Measurements from ENCODE around the gene ARID4B. TPM values are rescaled to one million over a fixed set of nuclear protein-coding genes. Genes with fewer than 3 reads are reported as not detected.

Gene ARID4B
- total and polyA plus RNA-seq, 2 donors (not counting 3 experiments of a cell fraction or from before 2014, with no cell fraction given) = 6.7 to 40.7 TPM

DNA sequence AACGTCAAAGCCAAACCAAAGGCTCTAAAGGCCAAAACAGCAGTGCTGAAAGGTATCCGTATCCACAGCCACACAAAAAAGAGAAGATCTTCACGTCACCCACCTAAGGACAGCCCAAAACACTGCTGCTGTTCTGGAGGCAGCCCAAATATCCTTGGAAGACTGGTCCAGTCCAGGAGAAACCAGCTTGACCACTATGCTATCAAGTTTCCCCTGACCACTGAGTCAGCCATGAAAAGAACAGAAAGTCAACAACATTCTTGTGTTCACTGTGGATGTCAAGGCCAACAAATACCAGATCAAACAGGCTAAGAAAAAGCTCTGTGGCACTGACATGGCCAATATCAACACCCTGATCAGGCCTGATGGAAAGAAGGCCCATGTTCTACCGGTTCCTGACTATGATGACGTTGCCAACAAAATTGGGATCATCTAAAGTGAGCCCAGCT is 32.1 kb downstream of the ARID4B start:
- CTCF ChIA-PET = no interaction called here
- POLR2A ChIA-PET = no interaction called here
- Histone ChIP-seq H3K27ac (ENCODE audit: insufficient read depth, low read depth, low read length) (no peak overlapping the region), H3K27me3 (ENCODE audit: control insufficient read depth in 2 of 2, insufficient read depth in 2 of 2, low read length in 2 of 2) (no peaks in the 10 kb centered on the region), H3K79me2 (ENCODE audit: control insufficient read depth, insufficient read depth, low read length) (peaks cover 91% of the 10 kb centered on the region), H3K9me3 (replicated peaks; ENCODE audit: control insufficient read depth, insufficient read depth, low read length) (peaks cover 2% of the 10 kb centered on the region), H4K20me1 (replicated peaks; ENCODE audit: control insufficient read depth, extremely low read depth, insufficient read depth, low read length) (peaks cover 24% of the 10 kb centered on the region), H3K9me1 (replicated peaks; ENCODE audit: control insufficient read depth, extremely low read depth, insufficient read depth, low read length) (no peaks in the 10 kb centered on the region), H3K4me1 (ENCODE audit: control insufficient read depth, extremely low read depth, insufficient read depth, low read length) (peaks cover 7% of the 10 kb centered on the region), H2AFZ (ENCODE audit: low read depth, low read length) (no peak overlapping the region), H3K9ac (replicated peaks; ENCODE audit: extremely low read depth, insufficient read depth, low read length) (no peak overlapping the region), H3K36me3 (ENCODE audit: control insufficient read depth in 2 of 2, extremely low read depth in 1 of 2, insufficient read depth in 2 of 2, low read length in 2 of 2) (no peaks in the 10 kb centered on the region), H3K4me2 (ENCODE audit: insufficient read depth, low read length) (no peak overlapping the region), H3K4me3 (replicated peaks in 1 of 3; ENCODE audit: insufficient read depth in 1 of 3, low read depth in 1 of 3, low read length in 3 of 3) (no peak overlapping the region)
- no TSS peak for BruUV-seq (replicated peaks)
- dilution Hi-C loops (cut with MboI; ENCODE audit: extremely low pct_ligation_motif_present, low sequenced_read_pairs) (no loop called here), intact Hi-C loops (cut with micrococcal nuclease) (no loop called here)
- TF ChIP-seq, protein P1, sequence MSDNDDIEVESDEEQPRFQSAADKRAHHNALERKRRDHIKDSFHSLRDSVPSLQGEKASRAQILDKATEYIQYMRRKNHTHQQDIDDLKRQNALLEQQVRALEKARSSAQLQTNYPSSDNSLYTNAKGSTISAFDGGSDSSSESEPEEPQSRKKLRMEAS (IDR thresholded peaks at IDR 0.05; ENCODE audit: insufficient read depth, insufficient read length) = no peak
- TF ChIP-seq JUN (IDR thresholded peaks at IDR 0.05; ENCODE audit: borderline replicate concordance, insufficient read depth, insufficient read length, low read depth) = no peak
- TF ChIP-seq POLR2AphosphoS5 (IDR thresholded peaks at IDR 0.05; ENCODE audit: insufficient read depth, low read depth, low read length) = no peak
- no peak for TF ChIP-seq GATA2 (IDR thresholded peaks at IDR 0.05; ENCODE audit: insufficient read depth, insufficient read length, low read depth, low read length)
- no peak for TF ChIP-seq EZH2 (IDR thresholded peaks at IDR 0.05; ENCODE audit: borderline replicate concordance, low read depth, low read length, severe bottlenecking)
- no peak for TF ChIP-seq FOS (IDR thresholded peaks at IDR 0.05; ENCODE audit: borderline replicate concordance, insufficient read depth, low read length)
- TF ChIP-seq MYC (IDR thresholded peaks at IDR 0.05; ENCODE audit: low read depth, low read length) = no peak
- no peak for TF ChIP-seq POLR2A (IDR thresholded peaks at IDR 0.05; ENCODE audit: low read depth, low read length)
- TF ChIP-seq, protein P2, sequence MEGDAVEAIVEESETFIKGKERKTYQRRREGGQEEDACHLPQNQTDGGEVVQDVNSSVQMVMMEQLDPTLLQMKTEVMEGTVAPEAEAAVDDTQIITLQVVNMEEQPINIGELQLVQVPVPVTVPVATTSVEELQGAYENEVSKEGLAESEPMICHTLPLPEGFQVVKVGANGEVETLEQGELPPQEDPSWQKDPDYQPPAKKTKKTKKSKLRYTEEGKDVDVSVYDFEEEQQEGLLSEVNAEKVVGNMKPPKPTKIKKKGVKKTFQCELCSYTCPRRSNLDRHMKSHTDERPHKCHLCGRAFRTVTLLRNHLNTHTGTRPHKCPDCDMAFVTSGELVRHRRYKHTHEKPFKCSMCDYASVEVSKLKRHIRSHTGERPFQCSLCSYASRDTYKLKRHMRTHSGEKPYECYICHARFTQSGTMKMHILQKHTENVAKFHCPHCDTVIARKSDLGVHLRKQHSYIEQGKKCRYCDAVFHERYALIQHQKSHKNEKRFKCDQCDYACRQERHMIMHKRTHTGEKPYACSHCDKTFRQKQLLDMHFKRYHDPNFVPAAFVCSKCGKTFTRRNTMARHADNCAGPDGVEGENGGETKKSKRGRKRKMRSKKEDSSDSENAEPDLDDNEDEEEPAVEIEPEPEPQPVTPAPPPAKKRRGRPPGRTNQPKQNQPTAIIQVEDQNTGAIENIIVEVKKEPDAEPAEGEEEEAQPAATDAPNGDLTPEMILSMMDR (IDR thresholded peaks at IDR 0.05; ENCODE audit: extremely low read depth in 1 of 2, insufficient read depth in 1 of 2, low read depth in 1 of 2, low read length in 2 of 2) = no peak
- no peak for FAIRE-seq
- DNase-seq (ENCODE audit: low read depth, low spot score) = no peak
